ENCODE data around the gene MINAR1. TPM values are rescaled to one million over a fixed set of nuclear protein-coding genes. Genes with fewer than 3 reads are reported as not detected.

MINAR1 gene, protein sequence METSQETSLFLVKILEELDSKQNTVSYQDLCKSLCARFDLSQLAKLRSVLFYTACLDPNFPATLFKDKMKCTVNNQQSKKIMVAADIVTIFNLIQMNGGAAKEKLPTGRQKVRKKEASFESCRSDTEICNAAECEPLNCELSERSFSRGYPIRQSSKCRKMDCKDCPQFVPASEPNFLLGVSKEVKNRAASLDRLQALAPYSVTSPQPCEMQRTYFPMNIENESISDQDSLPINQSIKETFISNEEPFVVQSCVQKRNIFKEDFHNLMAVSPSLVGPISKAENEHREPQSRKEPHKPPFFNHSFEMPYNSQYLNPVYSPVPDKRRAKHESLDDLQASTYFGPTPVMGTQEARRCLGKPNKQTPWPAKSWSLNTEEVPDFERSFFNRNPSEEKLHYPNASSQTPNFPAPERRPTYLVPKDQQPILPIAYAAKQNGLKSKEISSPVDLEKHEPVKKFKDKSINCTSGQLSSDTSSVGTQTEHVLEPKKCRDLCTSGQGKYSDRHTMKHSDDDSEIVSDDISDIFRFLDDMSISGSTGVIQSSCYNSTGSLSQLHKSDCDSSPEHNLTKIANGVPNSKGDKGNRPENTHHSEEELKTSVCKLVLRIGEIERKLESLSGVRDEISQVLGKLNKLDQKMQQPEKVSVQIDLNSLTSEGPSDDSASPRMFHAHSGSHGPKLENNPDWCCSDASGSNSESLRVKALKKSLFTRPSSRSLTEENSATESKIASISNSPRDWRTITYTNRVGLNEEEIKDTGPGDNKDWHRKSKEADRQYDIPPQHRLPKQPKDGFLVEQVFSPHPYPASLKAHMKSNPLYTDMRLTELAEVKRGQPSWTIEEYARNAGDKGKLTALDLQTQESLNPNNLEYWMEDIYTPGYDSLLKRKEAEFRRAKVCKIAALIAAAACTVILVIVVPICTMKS
- total RNA-seq: 0.77 and 0.87 TPM in 2 replicates

GRCh38 chr15:79431636-79432344 lies at the start of gene MINAR1:
MINAR1 (plus strand) TSS chr15:79432336; CDS start chr15:79456148, 23,812 bp downstream.

Other genes starting within 250 kb of the MINAR1 start
- gene ANKRD34C, start 149.6 kb upstream of the MINAR1 start, total RNA-seq: not detected in 2 replicates
- gene TMED3, start 121.2 kb upstream of the MINAR1 start, total RNA-seq: 182 and 253 TPM in 2 replicates